Omental fat pad (tissue), 4 donors: ENCODE data around the gene SHC3. TPM values are rescaled to one million over a fixed set of nuclear protein-coding genes. Genes with fewer than 3 reads are reported as not detected.

Experiments
- ATAC-seq: fragments of 150-250 bp; one replicate; pipeline ENCODE4 v1.9.1; 2016; ENCODE audit warnings: mild to moderate bottlenecking, moderate library complexity; ENCODE audit not compliant: low FRiP score
- DNase-seq: peaks from one replicate; pipeline ENCODE4 v3.0.0-alpha.2; 2019; ENCODE audit warnings: low spot score
- total RNA-seq, 4 donors: library from RNA; depleted of rRNA; stranded (reverse); fragments of >200 nt; gene quantifications; one replicate each; pipeline ENCODE4 v1.1.0, GENCODE V29; 2016
- TF ChIP-seq, protein P1 (sequence below), 3 donors: fragments of 450-650 bp; IDR thresholded peaks; one replicate each; pipeline ENCODE4 v1.5.1; 2016 to 2017; ENCODE audit warnings: antibody characterized with exemption in 3 of 3, mild to moderate bottlenecking in 3 of 3, moderate library complexity in 2 of 3

Gene SHC3
- total RNA-seq, 4 donors from 2014 or later, result 1.1 to 7.4 (median 3.1) TPM

DNA sequence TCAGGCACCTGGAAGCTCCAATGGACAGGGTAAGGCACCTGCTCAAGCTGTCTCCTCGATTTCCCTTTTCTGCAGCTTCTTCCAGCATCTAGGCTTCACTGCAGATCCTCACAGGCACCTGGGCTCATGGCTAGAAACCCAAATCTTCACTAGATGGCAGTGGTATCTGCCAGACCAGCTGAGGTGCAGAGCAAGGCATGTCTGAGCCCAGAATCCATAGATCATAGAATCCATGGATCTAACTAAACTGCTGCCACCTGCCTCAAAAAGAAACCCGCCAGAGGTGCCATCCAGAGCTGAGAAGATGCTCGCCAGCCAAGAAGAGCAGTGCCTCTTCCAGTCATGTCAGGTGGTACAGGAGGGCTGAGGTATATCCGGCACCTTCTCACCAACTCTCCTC is 6.9 kb downstream of the SHC3 start:
- DNase-seq (no peak), ATAC-seq (no peak)
- TF ChIP-seq, protein P1, sequence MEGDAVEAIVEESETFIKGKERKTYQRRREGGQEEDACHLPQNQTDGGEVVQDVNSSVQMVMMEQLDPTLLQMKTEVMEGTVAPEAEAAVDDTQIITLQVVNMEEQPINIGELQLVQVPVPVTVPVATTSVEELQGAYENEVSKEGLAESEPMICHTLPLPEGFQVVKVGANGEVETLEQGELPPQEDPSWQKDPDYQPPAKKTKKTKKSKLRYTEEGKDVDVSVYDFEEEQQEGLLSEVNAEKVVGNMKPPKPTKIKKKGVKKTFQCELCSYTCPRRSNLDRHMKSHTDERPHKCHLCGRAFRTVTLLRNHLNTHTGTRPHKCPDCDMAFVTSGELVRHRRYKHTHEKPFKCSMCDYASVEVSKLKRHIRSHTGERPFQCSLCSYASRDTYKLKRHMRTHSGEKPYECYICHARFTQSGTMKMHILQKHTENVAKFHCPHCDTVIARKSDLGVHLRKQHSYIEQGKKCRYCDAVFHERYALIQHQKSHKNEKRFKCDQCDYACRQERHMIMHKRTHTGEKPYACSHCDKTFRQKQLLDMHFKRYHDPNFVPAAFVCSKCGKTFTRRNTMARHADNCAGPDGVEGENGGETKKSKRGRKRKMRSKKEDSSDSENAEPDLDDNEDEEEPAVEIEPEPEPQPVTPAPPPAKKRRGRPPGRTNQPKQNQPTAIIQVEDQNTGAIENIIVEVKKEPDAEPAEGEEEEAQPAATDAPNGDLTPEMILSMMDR (IDR thresholded peaks at IDR 0.05), result no peak

DNA sequence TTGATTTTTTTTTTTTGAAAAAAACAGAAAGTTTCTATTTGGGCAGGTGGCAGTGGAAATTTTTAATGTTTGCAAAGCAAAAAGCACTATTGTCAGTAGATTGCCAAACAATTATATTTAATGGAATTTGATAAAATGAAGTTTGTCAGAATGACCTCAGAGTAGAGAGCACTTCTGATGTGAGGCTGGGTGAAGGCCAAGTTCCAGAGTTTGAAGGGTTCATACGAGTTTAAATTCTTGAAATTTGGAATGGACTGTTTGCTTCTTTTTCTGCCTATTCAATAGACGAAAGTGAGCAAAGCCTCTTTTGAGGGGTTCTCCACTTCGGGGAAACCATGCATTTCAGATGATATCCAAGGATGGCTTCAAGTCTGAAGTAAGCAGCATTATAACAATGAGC is 7.4 kb downstream of the SHC3 start:
- DNase-seq (no peak), ATAC-seq (no peak)
- TF ChIP-seq, protein P1 (IDR thresholded peaks at IDR 0.05), result no peak

DNA sequence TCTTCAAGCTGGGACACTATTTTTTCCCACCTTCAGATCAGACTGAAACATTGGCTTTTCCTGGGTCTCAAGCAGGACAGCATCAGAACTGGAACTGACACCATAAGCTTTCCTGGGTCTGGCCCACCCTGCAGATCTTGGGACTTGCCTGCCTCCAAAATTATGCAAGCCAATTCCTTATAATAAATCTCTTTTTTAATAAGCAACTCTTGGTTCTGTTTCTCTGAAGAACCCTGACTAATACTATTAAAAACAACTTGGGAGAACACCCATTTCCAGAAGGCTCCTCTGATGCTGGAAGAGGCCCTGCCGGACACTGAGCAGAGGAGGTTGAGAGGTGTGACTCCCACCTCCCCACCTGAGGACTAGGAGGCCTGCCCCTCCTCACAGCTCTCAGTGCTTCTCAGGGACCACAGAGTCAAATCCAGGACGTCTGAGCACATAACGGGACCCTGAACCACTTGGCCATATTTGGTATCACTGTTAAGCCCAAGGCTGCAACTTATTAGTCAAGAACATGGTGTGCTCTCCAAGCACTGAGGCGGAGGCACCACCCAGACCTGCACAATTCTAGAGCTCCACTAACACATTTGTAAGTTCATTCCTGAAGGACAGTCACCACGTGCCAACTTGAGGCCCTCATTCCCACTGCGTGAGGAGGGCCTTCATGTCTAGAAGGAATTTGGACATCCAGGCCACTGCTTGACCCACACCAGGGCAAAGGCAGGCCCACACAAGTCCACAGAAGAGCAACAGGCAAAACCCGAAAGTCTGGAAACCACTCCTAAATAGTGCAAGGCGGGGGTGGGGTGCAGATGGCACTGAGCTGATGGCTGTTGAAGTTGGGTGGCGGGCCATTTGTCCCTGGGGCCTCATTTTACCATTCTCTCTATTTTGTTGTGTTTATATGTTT is 9.5 kb downstream of the SHC3 start:
- TF ChIP-seq, protein P1 (IDR thresholded peaks at IDR 0.05), result no peak
- DNase-seq (no peak), ATAC-seq (no peak)

DNA sequence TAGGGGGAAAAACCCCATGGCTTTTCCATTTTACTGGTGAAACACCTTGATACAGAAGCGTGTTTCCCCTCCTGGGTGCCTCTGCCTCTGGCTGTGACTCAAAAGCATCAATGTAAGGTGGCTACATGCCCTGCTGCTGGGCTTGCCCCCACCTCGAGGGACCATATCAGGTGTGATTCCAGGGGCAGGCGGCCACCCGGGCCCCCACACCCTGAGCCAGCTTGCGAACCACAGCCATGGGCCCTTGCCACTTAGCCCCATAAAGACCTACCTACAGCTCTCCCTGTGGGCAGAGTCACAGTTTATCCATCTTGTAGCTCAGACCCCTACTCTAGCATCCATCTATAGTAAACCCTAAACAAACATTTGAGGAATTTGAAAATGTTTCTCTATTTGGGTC is 10.8 kb downstream of the SHC3 start:
- ATAC-seq, result no peak
- TF ChIP-seq, protein P1 (IDR thresholded peaks at IDR 0.05), result no peak

DNA sequence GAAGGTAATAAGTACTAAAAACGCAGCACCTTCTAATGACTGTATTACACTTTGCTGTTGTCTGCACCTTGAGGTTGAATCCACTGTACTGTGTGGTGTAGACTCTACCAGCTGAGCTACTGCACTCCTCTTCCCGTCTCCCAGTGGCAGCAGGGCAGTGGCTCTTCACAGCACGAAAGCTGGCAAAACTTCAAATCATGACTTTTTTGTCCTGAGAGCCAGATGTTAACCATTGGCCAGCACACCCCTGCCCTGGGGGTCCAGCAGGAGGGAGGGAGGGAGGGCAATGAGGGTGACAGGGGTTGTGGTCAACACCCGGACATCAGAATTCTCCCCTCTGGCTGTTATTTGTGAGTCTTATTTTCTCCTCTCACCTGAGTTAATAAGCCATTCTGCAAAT is 11.8 kb downstream of the SHC3 start:
- DNase-seq (no peak), ATAC-seq (no peak)
- TF ChIP-seq, protein P1 (IDR thresholded peaks at IDR 0.05), result no peak

More for the DNA sequence above, 10.8 kb downstream of the SHC3 start:
- no peak for DNase-seq

DNA sequence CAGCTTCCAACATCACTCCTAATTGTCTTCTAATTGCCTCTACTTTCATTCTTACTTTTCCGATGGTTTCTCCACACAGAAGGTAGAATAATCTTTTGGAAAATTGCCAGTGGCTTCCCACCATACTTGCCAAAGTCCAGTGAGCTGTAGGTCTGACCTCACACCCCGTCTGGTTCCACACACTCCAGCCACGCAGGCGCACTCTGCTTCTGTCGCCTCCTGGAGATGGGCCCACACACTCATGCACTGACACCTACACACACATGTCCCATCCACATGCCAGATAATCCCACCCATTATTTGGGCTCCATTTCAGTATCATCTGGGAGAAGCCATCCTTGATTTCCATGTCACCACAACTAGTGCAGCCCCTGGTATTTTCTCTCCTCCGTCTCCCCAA is 12.7 kb downstream of the SHC3 start:
- ATAC-seq, result no peak
- TF ChIP-seq, protein P1 (IDR thresholded peaks at IDR 0.05), result no peak
- DNase-seq, result no peak

DNA sequence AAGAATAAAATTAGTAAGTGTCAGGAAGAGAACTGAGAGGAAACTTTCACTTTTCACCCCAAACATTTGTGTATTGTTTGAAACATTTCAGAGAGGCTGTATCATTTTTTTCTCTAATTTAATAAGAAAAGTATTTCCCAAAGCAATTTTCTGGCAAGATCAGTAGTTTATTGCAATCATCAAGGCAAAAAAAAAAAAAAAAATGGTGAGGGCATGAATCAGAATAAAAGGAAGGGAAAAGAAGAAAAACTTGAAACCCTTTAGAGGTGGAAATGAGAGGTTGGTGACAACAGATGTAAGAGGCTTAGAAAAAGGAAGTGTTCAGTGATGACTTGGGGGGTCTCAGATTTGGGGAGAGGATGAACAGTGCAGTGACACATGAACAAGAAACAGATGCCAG is 13.3 kb downstream of the SHC3 start:
- TF ChIP-seq, protein P1 (IDR thresholded peaks at IDR 0.05), result no peak
- ATAC-seq, result no peak
- DNase-seq, result no peak
